ENCODE data around the gene TMEM43. TPM values are rescaled to one million over a fixed set of nuclear protein-coding genes. Genes with fewer than 3 reads are reported as not detected.

The TMEM43 gene
- total RNA-seq, 4 donors from 2014 or later = 206 to 237 (median 219) TPM

GRCh38 chr3:14177580-14178246 lies 52.9 kb downstream of the TMEM43 start:
- Histone ChIP-seq H3K27me3 (no peaks in the 10 kb centered on the region), H3K36me3 (peaks cover 6% of the 10 kb centered on the region), H3K27ac (peak overlapping the region; percentile 98), H3K9me3 (no peaks in the 10 kb centered on the region), H3K4me1 (peaks cover 61% of the 10 kb centered on the region), H3K4me3 (peak overlapping the region; percentile 94)
- DNase-seq (ENCODE audit: low spot score in 2 of 2) = no peak
- whole genome bisulfite sequencing = 7% methylated on average over 6 of the region's 10 CpGs
- TF ChIP-seq POLR2A (IDR thresholded peaks at IDR 0.05) (no peak), EP300 (IDR thresholded peaks at IDR 0.05) (no peak)

GRCh38 chr3:14178247-14179113 lies 53.6 kb downstream of the TMEM43 start, which contains the start of the genes LSM3 and XPC:
LSM3 (plus strand) TSS chr3:14178817; CDS start chr3:14178861, 44 bp downstream.
XPC (minus strand) TSS chr3:14178601; CDS start chr3:14178568, 33 bp downstream.
- H3K27ac ChIP-seq = peak within 1 kb of the TSS; percentile 98
- 0% methylated on average over 49 of the region's 78 CpGs for WGBS
- peak; percentile 98 to 99 for DNase-seq (ENCODE audit: low spot score in 2 of 2)
- H3K27me3 ChIP-seq = no peaks in the 10 kb centered on the region
- H3K9me3 ChIP-seq = no peaks in the 10 kb centered on the region
- TF ChIP-seq POLR2A (IDR thresholded peaks at IDR 0.05) (peak; percentile 91 to 96), POLR2AphosphoS5 (IDR thresholded peaks at IDR 0.05) (peak; percentile 77 to 95 (median 90)), CTCF (IDR thresholded peaks at IDR 0.05) (no peak)
- peak within 1 kb of the TSS; percentile 94 for H3K4me3 ChIP-seq
- H3K4me1 ChIP-seq = peaks cover 68% of the 10 kb centered on the region
- H3K36me3 ChIP-seq = peaks cover 10% of the 10 kb centered on the region

- H3K4me3 ChIP-seq = peak overlapping the region; percentile 94
- H3K36me3 ChIP-seq = peaks cover 15% of the 10 kb centered on the region
- no peak for DNase-seq (ENCODE audit: low spot score in 2 of 2)
- H3K4me1 ChIP-seq = peaks cover 71% of the 10 kb centered on the region
- 1% methylated on average over 3 of the region's 3 CpGs for WGBS
- H3K27ac ChIP-seq = peak overlapping the region; percentile 98
- no peaks in the 10 kb centered on the region for H3K9me3 ChIP-seq
- TF ChIP-seq EP300 (IDR thresholded peaks at IDR 0.05) (no peak), POLR2A (IDR thresholded peaks at IDR 0.05) (no peak), POLR2AphosphoS5 (IDR thresholded peaks at IDR 0.05) (no peak), CTCF (IDR thresholded peaks at IDR 0.05) (no peak)
- no peaks in the 10 kb centered on the region for H3K27me3 ChIP-seq
Observed at GRCh38 chr3:14179114-14179465, 54.2 kb downstream of the TMEM43 start.

GRCh38 chr3:14179795-14180194 lies 54.9 kb downstream of the TMEM43 start:
- DNase-seq (ENCODE audit: low spot score in 2 of 2) = no peak

GRCh38 chr3:14181253-14181652 lies 56.4 kb downstream of the TMEM43 start:
- no peak for DNase-seq (ENCODE audit: low spot score in 2 of 2)
- H3K27me3 ChIP-seq = no peaks in the 10 kb centered on the region
- peaks cover 30% of the 10 kb centered on the region for H3K36me3 ChIP-seq
- H3K4me3 ChIP-seq = no peak overlapping the region
- H3K4me1 ChIP-seq = peaks cover 50% of the 10 kb centered on the region
- peak overlapping the region; percentile 31 for H3K27ac ChIP-seq
- TF ChIP-seq POLR2A (IDR thresholded peaks at IDR 0.05) (no peak), POLR2AphosphoS5 (IDR thresholded peaks at IDR 0.05) (no peak), EP300 (IDR thresholded peaks at IDR 0.05) (no peak), CTCF (IDR thresholded peaks at IDR 0.05) (no peak)
- 81% methylated on average over 3 of the region's 3 CpGs for WGBS
- no peaks in the 10 kb centered on the region for H3K9me3 ChIP-seq

More at GRCh38 chr3:14179795-14180194, 54.9 kb downstream of the TMEM43 start:
- H3K27me3 ChIP-seq = no peaks in the 10 kb centered on the region
- H3K27ac ChIP-seq = no peak overlapping the region
- no peak for TF ChIP-seq POLR2AphosphoS5 (IDR thresholded peaks at IDR 0.05)
- no peak for TF ChIP-seq EP300 (IDR thresholded peaks at IDR 0.05)
- TF ChIP-seq POLR2A (IDR thresholded peaks at IDR 0.05) = no peak
- no peak for TF ChIP-seq CTCF (IDR thresholded peaks at IDR 0.05)
- H3K9me3 ChIP-seq = no peaks in the 10 kb centered on the region
- H3K36me3 ChIP-seq = peaks cover 18% of the 10 kb centered on the region
- H3K4me3 ChIP-seq = no peak overlapping the region
- H3K4me1 ChIP-seq = peaks cover 64% of the 10 kb centered on the region
- WGBS = 94% methylated on average over 1 of the region's 1 CpG
